GM18502 (cell line): ENCODE measurements around the gene CFAP20.

Source experiments
- ATAC-seq: cut with Tn5 transposase; IDR thresholded peaks from one replicate; pipeline ENCODE4 v1.9.1; 2021; ENCODE audit warnings: mild to moderate bottlenecking; ENCODE audit not compliant: unreplicated experiment, poor library complexity

The CFAP20 gene

DNA sequence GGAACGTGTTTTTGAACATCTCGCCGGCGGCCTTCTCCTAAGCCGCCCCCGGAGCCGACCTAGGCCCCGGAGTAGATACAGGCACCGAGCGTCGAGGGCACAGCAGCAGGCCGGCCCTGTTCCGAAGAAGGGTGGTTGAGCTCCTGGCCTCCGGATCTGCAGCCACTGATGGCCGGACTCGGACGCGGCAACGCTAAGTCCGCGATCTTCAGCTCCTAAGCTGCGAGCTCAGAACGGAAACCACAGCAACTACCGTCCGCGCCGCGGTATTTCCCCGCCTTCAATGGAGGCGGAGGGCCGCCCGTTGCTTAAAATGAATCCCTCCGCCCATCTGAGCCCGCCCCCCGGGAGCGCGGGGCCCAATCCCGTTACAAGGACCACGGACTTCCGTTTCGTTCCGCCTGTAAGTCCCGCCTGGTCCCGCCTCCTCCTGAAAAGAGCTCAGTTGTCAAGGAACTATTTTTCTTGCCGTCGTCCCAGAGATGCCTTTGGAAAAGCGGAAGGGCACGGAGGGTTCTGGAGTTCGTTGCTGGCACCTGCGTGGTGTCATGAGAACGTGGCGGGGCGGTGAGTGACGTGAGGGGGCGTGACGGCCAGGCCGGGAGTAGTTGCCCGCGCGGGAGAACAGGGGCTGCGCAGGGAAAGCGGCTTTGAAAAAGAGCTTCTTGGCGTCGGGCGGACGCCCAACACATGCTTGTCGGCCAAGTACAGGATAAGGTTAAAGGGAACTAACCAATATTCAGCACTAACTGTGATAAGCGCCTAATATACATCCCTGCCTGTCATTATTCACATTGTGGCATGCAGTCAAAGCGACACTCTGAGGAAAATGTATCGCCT is at the start of gene CFAP20:
Gene CFAP20, minus strand, starts transcription at position 285 of the 840 bp plus-strand sequence. Its CDS starts 266 bp downstream, at position 19.
- peak; percentile 91 for ATAC-seq

DNA sequence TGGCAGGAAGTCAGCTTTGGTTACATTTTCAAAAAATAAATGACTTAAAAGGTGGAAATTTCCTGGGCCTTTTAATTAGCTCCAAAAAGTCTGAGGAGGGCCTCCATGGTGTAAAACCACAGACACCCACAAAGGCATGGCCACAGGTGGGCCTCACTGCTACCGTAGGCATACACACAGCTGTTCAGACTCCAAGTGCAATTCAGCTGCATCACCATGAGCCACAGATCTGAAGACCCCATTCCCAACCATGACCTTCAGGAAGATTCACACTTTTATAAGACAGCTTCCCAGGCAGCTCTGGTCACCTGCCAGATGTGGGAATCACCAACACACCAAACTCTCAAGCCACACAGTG is 48.2 kb upstream of the CFAP20 start:
- ATAC-seq: no peak

- ATAC-seq: no peak
Measured at GRCh38 chr16:58176608-58177352, 47.6 kb upstream of the CFAP20 start.

DNA sequence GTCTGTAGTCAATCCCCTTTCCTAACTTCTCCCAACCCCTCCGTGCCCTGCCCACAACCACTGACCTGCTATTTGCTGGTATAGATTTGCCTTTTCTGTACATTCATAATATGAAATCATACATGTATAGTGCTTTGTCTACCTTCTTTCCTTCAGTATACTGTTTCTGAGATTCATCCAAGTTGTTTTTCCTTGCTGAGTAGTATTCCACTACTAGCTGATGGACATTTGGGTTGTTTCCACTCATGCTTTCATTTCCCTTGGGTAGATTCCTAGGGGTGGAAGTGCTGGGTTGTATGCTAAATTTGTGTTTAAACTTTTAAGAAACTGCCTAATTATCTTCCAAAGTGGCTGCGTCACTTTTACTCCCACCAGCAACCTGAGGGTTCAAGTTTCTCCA is 41.0 kb upstream of the CFAP20 start:
- no peak for ATAC-seq

DNA sequence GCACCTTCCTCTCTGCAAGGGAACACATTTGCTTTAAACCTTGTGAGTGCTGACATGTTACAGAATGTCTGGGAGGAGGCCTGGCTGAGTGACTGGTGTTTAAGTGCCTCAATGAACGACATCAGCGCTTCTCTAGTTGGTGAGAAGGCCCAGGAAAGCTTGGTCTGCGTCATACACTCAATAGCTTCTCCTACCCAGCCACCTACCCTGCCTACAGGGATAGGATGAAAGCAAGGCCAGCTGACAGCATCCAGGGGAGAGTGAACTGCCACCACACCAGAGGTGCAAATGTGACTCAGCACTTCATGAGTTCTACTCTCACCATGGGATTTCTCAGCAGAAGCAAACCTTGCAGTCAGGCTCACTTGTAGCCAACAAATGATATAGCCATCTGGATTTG is 31.7 kb upstream of the CFAP20 start:
- no peak for ATAC-seq

- ATAC-seq: no peak
Measured at GRCh38 chr16:58158725-58159124, 29.5 kb upstream of the CFAP20 start.

- ATAC-seq: no peak
Measured at GRCh38 chr16:58157951-58158540, 28.9 kb upstream of the CFAP20 start.

DNA sequence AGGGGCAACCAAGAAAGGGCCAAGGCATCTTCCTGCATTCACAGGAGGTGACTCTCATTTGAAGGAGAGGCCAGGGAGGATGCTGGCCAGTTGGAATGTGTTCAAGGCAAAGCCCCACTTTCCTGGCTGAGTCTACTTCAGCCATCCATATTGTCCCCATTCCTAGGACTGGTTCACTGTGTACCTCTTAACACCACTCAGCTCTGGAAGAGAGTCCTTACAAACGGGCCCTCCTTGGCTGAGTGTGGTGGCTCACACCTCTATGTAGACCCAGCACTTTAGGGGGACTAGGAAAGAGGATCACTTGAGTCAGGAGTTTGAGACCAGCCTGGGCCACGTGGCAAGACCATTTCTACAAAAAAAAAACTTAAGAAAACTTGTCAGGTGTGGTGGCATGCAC is 28.1 kb upstream of the CFAP20 start:
- ATAC-seq: no peak

GRCh38 chr16:58155839-58156238 is 26.7 kb upstream of the CFAP20 start:
- no peak for ATAC-seq

DNA sequence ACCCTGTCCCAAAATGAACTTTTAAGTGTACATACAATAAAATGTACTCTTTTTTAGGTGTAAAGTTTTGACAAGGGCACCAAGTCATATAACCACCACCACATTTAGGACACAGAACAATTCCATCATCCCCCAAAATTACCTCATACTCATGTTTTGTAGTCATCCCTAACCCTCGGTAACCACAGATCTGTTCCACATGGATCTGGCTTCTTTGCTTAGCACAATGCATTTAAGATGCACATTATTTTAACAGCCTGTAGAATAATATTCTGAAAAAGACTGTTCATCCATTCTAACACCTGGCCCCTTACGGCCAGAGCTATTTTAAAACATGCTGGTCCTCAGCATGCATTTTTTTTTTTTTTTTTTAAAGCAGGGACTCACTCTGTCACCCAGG is 25.2 kb upstream of the CFAP20 start:
- ATAC-seq: no peak

DNA sequence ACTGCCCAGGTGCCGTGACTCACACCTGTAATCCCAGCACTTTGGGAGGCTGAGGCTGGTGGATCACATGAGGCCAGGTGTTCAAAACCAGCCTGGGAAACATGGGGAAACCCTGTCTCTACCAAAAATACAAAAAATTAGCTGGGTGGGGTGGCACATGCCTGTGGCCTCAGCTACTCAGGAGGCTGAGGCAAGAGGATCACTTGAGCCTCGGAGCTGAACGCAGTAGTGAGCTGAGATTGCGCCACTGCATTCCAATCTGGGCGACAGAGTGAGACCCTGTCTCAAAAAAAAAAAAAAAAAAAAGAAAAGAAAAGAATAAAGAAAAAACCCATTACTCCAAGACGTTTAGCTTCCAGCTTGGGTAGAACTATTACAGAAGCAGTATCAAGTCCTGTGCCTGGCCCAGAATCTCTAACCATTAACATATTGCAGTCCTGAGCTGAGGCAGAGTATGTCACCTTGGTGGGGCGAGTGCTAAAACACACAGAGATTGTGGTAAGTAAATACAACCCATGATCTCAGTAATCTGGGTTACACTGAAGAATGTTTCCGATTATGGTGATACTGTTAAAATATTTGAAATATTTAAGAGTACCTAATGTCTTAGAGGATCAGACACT is 23.2 kb upstream of the CFAP20 start:
- no peak for ATAC-seq

- no peak for ATAC-seq
Measured at GRCh38 chr16:58148526-58148925, 19.3 kb upstream of the CFAP20 start.

DNA sequence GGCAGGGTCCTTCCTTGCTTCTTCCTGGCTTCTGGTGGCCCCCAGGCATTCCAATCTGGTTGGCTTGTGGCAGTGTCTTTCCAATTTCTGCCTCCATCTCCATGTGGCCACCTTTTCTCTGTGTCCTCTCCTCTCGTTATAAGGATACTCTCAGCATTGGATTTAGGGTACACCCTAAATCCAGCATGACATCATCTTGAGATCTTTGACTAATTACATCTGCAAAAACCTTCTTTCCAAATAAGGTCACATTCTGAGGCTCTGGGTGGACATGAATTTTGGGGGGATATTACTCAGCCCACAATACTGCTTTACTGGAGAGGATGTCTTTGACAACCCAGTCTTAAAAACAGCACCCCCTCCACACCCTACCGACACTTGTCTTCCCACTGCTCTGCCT is 18.9 kb upstream of the CFAP20 start:
- ATAC-seq: no peak

- ATAC-seq: no peak
Measured at GRCh38 chr16:58138852-58139251, 9.7 kb upstream of the CFAP20 start.

GRCh38 chr16:58137581-58137980 is 8.4 kb upstream of the CFAP20 start:
- no peak for ATAC-seq

DNA sequence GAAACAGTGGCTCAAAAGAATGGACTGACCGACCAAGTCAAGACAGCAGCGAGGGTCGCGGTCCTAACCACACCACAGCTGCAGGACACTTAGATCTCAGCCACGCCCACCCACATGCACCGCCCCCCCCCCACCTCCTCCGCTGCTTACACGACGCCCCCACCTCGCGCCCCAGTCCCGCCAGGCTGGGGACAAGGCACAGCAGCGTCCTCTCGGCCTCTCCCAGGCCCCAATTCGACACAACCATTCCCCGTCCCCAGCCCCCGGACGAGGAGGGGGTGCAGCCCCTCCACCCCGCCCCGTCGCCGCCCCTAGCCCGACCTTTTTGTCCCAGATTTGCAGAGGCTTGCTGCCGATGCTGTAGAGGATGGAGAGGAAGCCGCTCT is 477 bp downstream of the CFAP20 start:
- ATAC-seq: peak; percentile 15

DNA sequence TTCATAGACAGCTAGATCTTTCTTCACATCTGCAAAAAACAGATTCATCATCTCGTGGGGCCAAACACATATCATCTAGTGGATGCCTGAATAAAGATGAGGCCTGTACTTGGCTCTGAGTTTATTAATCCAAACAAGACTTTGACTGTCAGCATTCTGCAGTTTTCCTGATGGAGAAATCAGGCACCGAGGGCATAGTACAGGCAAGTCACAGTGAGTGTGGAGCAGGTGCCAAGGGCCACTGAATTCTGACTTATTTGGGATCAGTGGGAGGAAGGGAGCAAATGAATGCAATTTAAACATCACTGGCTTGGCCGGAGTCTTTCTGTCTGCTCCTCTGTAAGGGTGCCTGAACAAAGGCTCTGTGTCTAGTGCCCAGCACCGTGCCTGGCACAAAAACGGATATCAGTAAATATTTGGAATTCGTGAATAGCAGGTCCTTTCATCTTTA is 975 bp downstream of the CFAP20 start:
- ATAC-seq: no peak

- no peak for ATAC-seq
Measured at GRCh38 chr16:58127634-58128033, 1.5 kb downstream of the CFAP20 start.

DNA sequence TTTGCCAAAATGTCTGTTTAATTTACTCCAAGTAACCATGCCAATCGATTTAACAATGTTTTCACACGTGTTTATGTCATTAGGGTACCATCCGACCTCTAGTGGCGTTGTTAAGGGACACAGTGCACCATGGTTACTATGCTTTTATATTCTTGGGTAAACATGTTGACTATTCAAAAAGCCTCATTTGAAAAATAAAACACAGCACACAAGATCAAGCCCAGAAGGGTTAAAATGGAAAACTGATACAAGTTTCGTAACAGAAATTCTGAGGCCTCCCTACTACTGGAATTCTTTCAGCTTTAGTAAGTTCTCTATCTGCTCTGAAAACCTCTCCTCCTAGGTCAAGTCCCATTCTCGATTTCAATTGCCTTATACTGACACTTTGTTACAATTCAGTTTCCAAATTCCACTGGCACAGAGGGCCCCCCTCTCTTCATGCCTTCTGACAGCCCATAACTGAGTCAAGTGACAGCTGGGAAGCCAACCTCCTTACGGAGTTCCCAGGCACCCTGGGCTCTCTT is 2.1 kb downstream of the CFAP20 start:
- ATAC-seq: no peak

- ATAC-seq: no peak
Measured at GRCh38 chr16:58126451-58126961, 2.7 kb downstream of the CFAP20 start.
